ENCODE data around the gene COL19A1.

DNA sequence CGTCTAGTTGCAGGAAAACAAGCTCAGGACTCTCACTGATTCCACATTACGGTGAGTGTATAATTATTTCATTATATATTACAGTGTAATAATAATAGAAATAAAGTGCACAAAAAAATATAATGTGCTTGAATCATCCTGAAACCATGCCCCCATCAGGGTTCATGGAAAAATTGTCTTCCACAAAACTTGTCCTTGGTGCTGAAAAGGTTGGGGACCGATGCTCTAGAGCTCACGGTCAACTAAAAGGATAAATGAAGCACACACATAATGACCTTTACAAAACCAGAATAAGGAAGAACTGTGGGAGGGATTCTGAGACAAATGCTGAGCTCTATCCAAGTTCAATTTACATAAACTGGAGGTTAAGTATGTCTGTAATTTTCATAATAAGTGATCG lies 194.3 kb downstream of the COL19A1 start:
- TF ChIP-seq, protein P1, sequence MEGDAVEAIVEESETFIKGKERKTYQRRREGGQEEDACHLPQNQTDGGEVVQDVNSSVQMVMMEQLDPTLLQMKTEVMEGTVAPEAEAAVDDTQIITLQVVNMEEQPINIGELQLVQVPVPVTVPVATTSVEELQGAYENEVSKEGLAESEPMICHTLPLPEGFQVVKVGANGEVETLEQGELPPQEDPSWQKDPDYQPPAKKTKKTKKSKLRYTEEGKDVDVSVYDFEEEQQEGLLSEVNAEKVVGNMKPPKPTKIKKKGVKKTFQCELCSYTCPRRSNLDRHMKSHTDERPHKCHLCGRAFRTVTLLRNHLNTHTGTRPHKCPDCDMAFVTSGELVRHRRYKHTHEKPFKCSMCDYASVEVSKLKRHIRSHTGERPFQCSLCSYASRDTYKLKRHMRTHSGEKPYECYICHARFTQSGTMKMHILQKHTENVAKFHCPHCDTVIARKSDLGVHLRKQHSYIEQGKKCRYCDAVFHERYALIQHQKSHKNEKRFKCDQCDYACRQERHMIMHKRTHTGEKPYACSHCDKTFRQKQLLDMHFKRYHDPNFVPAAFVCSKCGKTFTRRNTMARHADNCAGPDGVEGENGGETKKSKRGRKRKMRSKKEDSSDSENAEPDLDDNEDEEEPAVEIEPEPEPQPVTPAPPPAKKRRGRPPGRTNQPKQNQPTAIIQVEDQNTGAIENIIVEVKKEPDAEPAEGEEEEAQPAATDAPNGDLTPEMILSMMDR (conservative IDR thresholded peaks at IDR 0.05), result no peak
- TF ChIP-seq EZH2 (IDR thresholded peaks at IDR 0.05; ENCODE audit: low read depth), result no peak

Data from PC-9 (cell line).